Measurements from ENCODE around the gene YY1AP1. TPM values are rescaled to one million over a fixed set of nuclear protein-coding genes. Genes with fewer than 3 reads are reported as not detected.
"Not testable (repeated sequence)": the region's sequence is repeated elsewhere in the genome, so short reads cannot be mapped to it uniquely, and the experiment has no call there.

Gene YY1AP1
- total RNA-seq, 6 experiments from 2014 or later, result 39.6 to 50.7 (median 42.0) TPM

DNA sequence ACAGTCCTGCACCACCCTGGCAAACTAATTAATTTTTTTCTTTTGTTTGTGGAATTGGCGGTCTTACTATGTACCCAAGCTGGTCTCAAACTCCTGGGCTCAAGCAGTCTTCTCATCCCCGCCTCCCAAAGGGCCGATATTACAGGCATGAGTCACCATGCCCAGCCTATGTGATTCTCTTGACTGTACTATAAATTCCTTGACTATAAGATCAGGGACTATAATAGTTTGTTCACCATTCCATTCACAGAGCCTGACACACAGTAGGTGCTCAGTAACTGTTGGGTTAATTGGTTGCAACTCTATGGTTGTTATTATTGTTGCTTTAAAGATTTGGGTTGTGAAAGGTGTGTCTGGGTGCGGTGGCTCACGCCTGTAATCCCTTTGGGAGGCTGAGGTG, 17.6 kb upstream of the YY1AP1 start:
- H3K9me3 Mint-ChIP-seq, result no peaks in the 10 kb centered on the region
- peaks cover 23% of the 10 kb centered on the region for H3K4me1 Mint-ChIP-seq (ENCODE audit: low read depth)
- H3K4me3 Mint-ChIP-seq, result no peak overlapping the region
- no peaks in the 10 kb centered on the region for H3K27me3 Mint-ChIP-seq (ENCODE audit: insufficient read depth)
- DNase-seq, result peak; percentile 57
- H3K36me3 Mint-ChIP-seq (ENCODE audit: low read depth), result peaks cover 11% of the 10 kb centered on the region; the same call in 1 of the 2 replicates
- TF ChIP-seq, protein P1, sequence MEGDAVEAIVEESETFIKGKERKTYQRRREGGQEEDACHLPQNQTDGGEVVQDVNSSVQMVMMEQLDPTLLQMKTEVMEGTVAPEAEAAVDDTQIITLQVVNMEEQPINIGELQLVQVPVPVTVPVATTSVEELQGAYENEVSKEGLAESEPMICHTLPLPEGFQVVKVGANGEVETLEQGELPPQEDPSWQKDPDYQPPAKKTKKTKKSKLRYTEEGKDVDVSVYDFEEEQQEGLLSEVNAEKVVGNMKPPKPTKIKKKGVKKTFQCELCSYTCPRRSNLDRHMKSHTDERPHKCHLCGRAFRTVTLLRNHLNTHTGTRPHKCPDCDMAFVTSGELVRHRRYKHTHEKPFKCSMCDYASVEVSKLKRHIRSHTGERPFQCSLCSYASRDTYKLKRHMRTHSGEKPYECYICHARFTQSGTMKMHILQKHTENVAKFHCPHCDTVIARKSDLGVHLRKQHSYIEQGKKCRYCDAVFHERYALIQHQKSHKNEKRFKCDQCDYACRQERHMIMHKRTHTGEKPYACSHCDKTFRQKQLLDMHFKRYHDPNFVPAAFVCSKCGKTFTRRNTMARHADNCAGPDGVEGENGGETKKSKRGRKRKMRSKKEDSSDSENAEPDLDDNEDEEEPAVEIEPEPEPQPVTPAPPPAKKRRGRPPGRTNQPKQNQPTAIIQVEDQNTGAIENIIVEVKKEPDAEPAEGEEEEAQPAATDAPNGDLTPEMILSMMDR (IDR thresholded peaks at IDR 0.05), result no peak
- H3K27ac Mint-ChIP-seq, result peak overlapping the region; percentile 64; the same call in 1 of the 2 replicates

DNA sequence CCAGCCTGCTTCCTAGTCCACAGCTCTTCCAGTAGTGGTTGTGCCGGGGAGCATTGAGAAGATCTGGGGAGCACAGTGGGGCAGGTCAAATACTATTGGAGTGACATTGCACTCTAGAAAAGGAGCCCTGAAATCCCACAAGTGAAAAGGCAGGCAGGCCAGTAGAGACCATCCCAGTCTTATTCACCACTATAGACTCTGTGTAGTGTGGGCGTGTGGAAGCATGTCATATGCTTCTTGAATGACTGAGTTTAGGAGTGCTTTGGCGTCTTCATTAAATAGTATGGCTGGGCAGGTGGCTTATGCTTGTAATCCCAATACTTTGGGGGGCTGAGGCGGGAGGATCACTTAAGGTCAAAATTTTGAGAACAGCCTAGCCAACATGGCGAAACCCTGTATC, 15.8 kb upstream of the YY1AP1 start:
- not testable (repeated sequence) for H3K27me3 Mint-ChIP-seq (ENCODE audit: insufficient read depth); DNase-seq; H3K36me3 Mint-ChIP-seq (ENCODE audit: low read depth); H3K4me3 Mint-ChIP-seq; H3K9me3 Mint-ChIP-seq
- Mint-ChIP-seq H3K4me1 (ENCODE audit: low read depth) (peaks cover 23% of the 10 kb centered on the region), H3K27ac (peak overlapping the region; percentile 15; the same call in 1 of the 2 replicates)

DNA sequence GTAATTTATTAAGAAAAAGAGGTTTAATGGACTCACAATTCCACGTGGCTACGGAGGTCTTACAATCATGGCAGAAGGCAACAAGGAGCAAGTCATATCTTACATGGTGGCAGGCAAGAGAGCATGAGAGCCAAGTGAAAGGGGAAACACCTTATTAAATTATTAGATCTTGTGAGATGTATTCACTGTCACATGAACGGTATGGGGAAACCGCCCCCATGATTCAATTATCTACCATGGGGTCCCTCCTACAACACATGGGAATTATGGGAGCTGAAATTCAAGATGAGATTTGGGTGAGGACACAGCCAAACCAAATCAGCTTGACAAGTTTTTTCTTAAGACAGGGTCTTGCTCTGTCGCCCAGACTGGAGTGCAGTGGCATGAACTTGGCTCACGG, 14.6 kb upstream of the YY1AP1 start:
- peaks cover 5% of the 10 kb centered on the region; the same call in 1 of the 2 replicates for H3K36me3 Mint-ChIP-seq (ENCODE audit: low read depth)
- H3K4me1 Mint-ChIP-seq (ENCODE audit: low read depth), result peaks cover 32% of the 10 kb centered on the region
- H3K4me3 Mint-ChIP-seq, result no peak overlapping the region
- no peak overlapping the region for H3K27ac Mint-ChIP-seq
- H3K9me3 Mint-ChIP-seq, result no peaks in the 10 kb centered on the region
- TF ChIP-seq, protein P1 (IDR thresholded peaks at IDR 0.05), result no peak
- H3K27me3 Mint-ChIP-seq (ENCODE audit: insufficient read depth), result no peaks in the 10 kb centered on the region
- no peak for DNase-seq

DNA sequence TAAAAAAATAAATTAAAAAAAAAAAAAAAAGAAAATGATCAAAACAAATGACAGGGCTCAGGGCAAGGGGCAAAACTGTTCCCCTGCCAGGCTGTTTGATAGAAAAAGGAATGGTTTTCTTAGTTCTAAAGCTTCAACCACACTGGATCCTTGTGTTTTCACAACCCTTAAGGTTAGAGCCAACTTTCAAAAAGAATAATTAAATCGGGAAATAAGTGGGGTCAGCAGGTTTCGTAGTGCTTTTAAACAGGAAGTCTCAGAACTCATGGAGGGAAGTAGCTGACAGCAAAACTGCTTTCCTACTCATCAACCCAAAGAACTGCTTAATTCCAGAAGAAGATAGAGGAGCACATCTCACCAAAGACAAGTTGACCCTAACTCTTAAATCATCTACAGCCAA, 13.1 kb upstream of the YY1AP1 start:
- H3K4me3 Mint-ChIP-seq; H3K36me3 Mint-ChIP-seq (ENCODE audit: low read depth); H3K27me3 Mint-ChIP-seq (ENCODE audit: insufficient read depth); H3K9me3 Mint-ChIP-seq; H3K27ac Mint-ChIP-seq; DNase-seq: not testable (repeated sequence)
- peaks cover 44% of the 10 kb centered on the region for H3K4me1 Mint-ChIP-seq (ENCODE audit: low read depth)

DNA sequence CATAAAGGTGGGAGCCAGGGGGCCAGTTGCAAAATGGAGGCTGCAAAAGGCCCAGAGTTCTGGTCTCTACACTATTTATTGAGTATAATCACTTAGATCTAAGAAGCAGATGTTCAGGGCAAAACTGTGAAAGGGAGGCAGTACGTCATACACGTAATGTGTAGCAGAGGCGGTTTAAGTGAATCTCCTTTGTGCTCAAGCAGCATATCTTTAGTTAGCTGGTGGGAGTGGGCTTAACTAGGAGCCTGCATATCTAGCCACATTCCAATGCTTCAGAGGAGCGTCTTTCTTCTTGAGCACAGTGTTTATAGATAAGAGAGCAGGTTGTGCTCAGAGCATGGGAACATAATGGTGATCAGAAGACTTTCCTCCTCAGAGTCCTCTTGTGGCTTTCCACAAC, 10.5 kb upstream of the YY1AP1 start:
- Mint-ChIP-seq H3K36me3 (ENCODE audit: low read depth) (peaks cover 22% of the 10 kb centered on the region), H3K4me1 (ENCODE audit: low read depth) (peaks cover 40% of the 10 kb centered on the region)
- not testable (repeated sequence) for H3K9me3 Mint-ChIP-seq; H3K27ac Mint-ChIP-seq; H3K4me3 Mint-ChIP-seq; DNase-seq; H3K27me3 Mint-ChIP-seq (ENCODE audit: insufficient read depth)

DNA sequence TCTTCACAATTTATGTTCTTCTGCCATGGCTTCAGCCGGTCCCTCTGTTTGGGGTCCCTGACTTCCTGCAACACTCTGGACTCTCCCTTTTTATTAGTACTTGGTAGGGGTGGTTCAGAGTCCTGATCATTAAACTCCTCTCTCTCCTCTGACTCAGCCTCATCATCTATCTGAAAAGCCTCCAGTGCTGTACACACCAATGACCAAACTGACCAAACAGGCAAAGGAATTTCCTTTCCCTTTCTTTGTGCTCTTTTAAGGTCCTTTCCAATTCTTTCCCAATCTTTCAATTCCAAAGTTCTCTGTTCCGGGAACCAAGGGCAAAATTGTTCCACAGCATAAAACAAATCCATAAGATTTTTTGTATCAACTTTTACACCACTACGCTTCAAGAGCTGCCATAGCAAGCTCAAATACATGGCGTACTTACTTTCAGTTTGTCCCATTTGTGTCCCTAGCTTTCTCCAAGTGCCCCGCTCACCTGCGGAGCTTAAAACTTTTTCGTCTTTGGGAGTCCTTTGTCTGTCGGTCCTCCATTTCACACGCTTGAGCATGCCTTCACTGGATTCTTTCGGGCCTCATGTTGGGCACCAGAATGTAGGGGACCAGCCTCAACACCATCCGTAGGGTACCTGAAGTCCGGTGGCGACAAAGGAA, 9.9 kb upstream of the YY1AP1 start:
- Mint-ChIP-seq H3K9me3 (peaks cover 6% of the 10 kb centered on the region; the same call in 1 of the 2 replicates), H3K27ac (peak overlapping the region; percentile 35; the same call in 1 of the 2 replicates), H3K36me3 (ENCODE audit: low read depth) (peaks cover 26% of the 10 kb centered on the region), H3K4me1 (ENCODE audit: low read depth) (peaks cover 39% of the 10 kb centered on the region), H3K27me3 (ENCODE audit: insufficient read depth) (no peaks in the 10 kb centered on the region), H3K4me3 (peak overlapping the region; percentile 13; the same call in 1 of the 2 replicates)
- TF ChIP-seq, protein P1 (IDR thresholded peaks at IDR 0.05), result no peak
- peak; percentile 63 for DNase-seq

DNA sequence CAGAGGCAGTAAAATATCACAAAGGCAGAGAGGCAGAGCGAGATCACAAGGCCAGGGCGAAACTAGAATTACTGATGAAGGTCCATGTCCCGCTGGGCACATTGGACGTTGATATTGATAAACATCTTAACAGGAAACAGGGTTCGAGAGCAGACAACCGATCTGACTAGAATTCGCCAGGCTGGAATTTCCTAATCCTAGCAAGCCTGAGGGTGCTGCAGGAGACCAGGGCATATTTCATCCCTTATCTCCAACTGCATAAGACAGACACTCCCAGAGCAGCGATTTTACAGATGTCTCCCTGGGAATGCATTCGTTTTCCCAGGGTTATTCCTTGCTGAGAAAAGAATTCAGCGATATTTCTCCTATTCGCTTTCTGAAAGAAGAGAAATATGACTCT, 9.0 kb upstream of the YY1AP1 start:
- H3K27ac Mint-ChIP-seq; DNase-seq; H3K4me3 Mint-ChIP-seq; H3K27me3 Mint-ChIP-seq (ENCODE audit: insufficient read depth); H3K9me3 Mint-ChIP-seq: not testable (repeated sequence)
- H3K36me3 Mint-ChIP-seq (ENCODE audit: low read depth), result peaks cover 35% of the 10 kb centered on the region
- peaks cover 41% of the 10 kb centered on the region for H3K4me1 Mint-ChIP-seq (ENCODE audit: low read depth)
